Keratinocyte (primary cell): ENCODE results near the gene KIAA0930. TPM values are rescaled to one million over a fixed set of nuclear protein-coding genes. Genes with fewer than 3 reads are reported as not detected.
"Not testable (repeated sequence)": the region's sequence is repeated elsewhere in the genome, so short reads cannot be mapped to it uniquely, and the experiment has no call there.

Experiments
- DNase-seq: peaks from one replicate; pipeline ENCODE4 v3.0.0-alpha.2; 2011; ENCODE audit warnings: low read depth, missing footprints, low spot score
- FAIRE-seq: peaks from 2 replicates; lab custom pipeline; 2011; peaks lifted over from hg19 to GRCh38; lab: Jason Lieb, UNC
- H2AFZ ChIP-seq: 2 replicates; pipeline ENCODE4 v1.6.0; 2012; ENCODE audit warnings: low read length, control low read depth, inconsistent platforms; ENCODE audit not compliant: control insufficient read depth
- H3K27ac ChIP-seq: 2 replicates; pipeline ENCODE4 v1.5.1; 2011; ENCODE audit warnings: low read length; ENCODE audit not compliant: control insufficient read depth, insufficient read depth
- H3K27me3 ChIP-seq: 3 replicates; pipeline ENCODE4 v1.6.0; 2011; ENCODE audit warnings: low read length; ENCODE audit not compliant: control insufficient read depth, insufficient read depth; ENCODE audit errors: extremely low read depth
- H3K36me3 ChIP-seq, 2 experiments: 2 replicates in 1 of 2; 3 replicates in 1 of 2; pipeline ENCODE4 v1.5.1; 2011; ENCODE audit warnings: low read length in 2 of 2, mild to moderate bottlenecking in 1 of 2; ENCODE audit not compliant: control insufficient read depth in 2 of 2, insufficient read depth in 2 of 2; ENCODE audit errors: extremely low read depth in 1 of 2
- H3K4me1 ChIP-seq: 3 replicates; pipeline ENCODE4 v1.5.1; 2011; ENCODE audit warnings: low read length; ENCODE audit not compliant: control insufficient read depth, insufficient read depth; ENCODE audit errors: extremely low read depth
- H3K4me2 ChIP-seq: 3 replicates; pipeline ENCODE4 v1.6.0; 2011; ENCODE audit warnings: low read depth, low read length; ENCODE audit not compliant: control insufficient read depth, insufficient read depth; ENCODE audit errors: extremely low read depth
- H3K4me3 ChIP-seq, 3 experiments: fragments of 200-600 bp in 1 of 3; sonication (generic) in 1 of 3; 2 replicates in 2 of 3; 3 replicates in 1 of 3; pipeline ENCODE4 v1.5.1; 2011 to 2016; ENCODE audit warnings: low read length in 3 of 3, mild to moderate bottlenecking in 3 of 3, control low read depth in 2 of 3, inconsistent platforms in 1 of 3, low read depth in 1 of 3, mixed read lengths in 1 of 3, mixed run types in 1 of 3, moderate library complexity in 1 of 3; ENCODE audit not compliant: control insufficient read depth in 2 of 3, insufficient read depth in 2 of 3; ENCODE audit errors: extremely low read depth in 1 of 3
- H3K79me2 ChIP-seq: 2 replicates; pipeline ENCODE4 v1.6.0; 2012; ENCODE audit warnings: low read length; ENCODE audit not compliant: control insufficient read depth, insufficient read depth
- H3K9ac ChIP-seq: 3 replicates; pipeline ENCODE4 v1.6.0; 2011; ENCODE audit warnings: low read length; ENCODE audit not compliant: control insufficient read depth, insufficient read depth; ENCODE audit errors: extremely low read depth
- H3K9me1 ChIP-seq: 3 replicates; pipeline ENCODE4 v1.6.0; 2011; ENCODE audit warnings: low read length; ENCODE audit not compliant: control insufficient read depth, insufficient read depth; ENCODE audit errors: extremely low read depth
- H3K9me3 ChIP-seq: 2 replicates; pipeline ENCODE4 v1.5.1; 2012; ENCODE audit warnings: low read depth, low read length; ENCODE audit not compliant: control insufficient read depth
- H4K20me1 ChIP-seq: 3 replicates; pipeline ENCODE4 v1.6.0; 2011; ENCODE audit warnings: low read length; ENCODE audit not compliant: control insufficient read depth, insufficient read depth; ENCODE audit errors: extremely low read depth
- CTCF ChIP-seq, 3 experiments: IDR thresholded peaks in 1 of 3; conservative IDR thresholded peaks in 1 of 3; optimal IDR thresholded peaks in 1 of 3; 2 replicates in 2 of 3; 3 replicates in 1 of 3; pipeline versions ENCODE3 to v1.5.1; 2011; ENCODE audit warnings: low read length in 3 of 3, mild to moderate bottlenecking in 3 of 3, moderate library complexity in 2 of 3, control low read depth in 1 of 3, inconsistent platforms in 1 of 3; ENCODE audit not compliant: insufficient read depth in 2 of 3; ENCODE audit errors: extremely low read depth in 1 of 3
- EZH2 ChIP-seq: IDR thresholded peaks from one replicate; pipeline ENCODE4 v1.6.1; 2012; ENCODE audit warnings: inconsistent platforms, mild to moderate bottlenecking, low read length, moderate library complexity
- dilution Hi-C: fragments of 300-500 bp; cut with MboI; formaldehyde crosslinking; loops from one replicate; pipeline ENCODE4 v1.7.0; 2020; ENCODE audit warnings: low sequenced_read_pairs; ENCODE audit not compliant: extremely low pct_ligation_motif_present
- polyA plus RNA-seq, 5 experiments: library from polyadenylated mRNA; depleted of rRNA in 3 of 5; stranded (reverse) in 3 of 5; stranded (forward) in 1 of 5; unstranded in 1 of 5; fragments of >200 nt; gene quantifications; 1 replicate in 1 of 5; 2 replicates in 3 of 5; 3 replicates in 1 of 5; pipeline versions ENCODE4 v1.2.1 to v1.2.3, GENCODE V29; 2011 to 2012; ENCODE audit warnings: missing spikeins in 2 of 5, low read depth in 1 of 5, low replicate concordance in 1 of 5

KIAA0930 gene
- polyA plus RNA-seq, 1 donor (not counting 4 experiments of a cell fraction or from before 2014, with no cell fraction given) = 115 TPM

- dilution Hi-C loops = no loop called here
- Histone ChIP-seq H2AFZ (no peak overlapping the region), H3K4me2 (no peak overlapping the region), H3K9me1 (no peaks in the 10 kb centered on the region), H3K9me3 (no peaks in the 10 kb centered on the region), H4K20me1 (no peaks in the 10 kb centered on the region), H3K4me1 (peaks cover 14% of the 10 kb centered on the region), H3K4me3 (no peak overlapping the region), H3K9ac (no peak overlapping the region), H3K36me3 (no peaks in the 10 kb centered on the region), H3K27ac (no peak overlapping the region), H3K79me2 (no peaks in the 10 kb centered on the region), H3K27me3 (peaks cover 11% of the 10 kb centered on the region)
- FAIRE-seq (no peak), DNase-seq (no peak)
- TF ChIP-seq CTCF (optimal IDR thresholded peaks at IDR 0.05 in 1 of 3, IDR thresholded peaks at IDR 0.05 in 1 of 3, conservative IDR thresholded peaks at IDR 0.05 in 1 of 3; ENCODE audit: extremely low read depth in 1 of 3, insufficient read depth in 2 of 3, low read length in 3 of 3) = no peak
These were observed 20.9 kb upstream of the KIAA0930 start for GRCh38 chr22:45261407-45262088.

DNA sequence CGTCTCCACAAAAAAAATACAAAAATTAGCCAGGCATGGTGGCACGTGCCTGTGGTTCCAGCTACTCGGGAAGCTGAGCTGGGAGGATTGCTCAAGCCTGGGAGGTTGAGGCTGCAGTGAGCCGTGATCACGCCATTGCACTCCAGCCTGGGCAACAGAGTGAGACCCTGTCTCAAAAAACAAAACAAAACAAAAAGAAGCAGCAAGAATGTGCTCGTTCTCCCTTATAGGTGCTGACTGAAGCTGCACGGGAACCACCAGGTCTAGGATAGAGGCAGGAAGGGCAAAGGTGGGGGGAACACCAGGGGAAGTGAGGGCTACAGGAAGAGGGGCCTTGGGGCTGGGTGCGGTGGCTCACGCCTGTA is 19.7 kb upstream of the KIAA0930 start:
- H3K9me3 ChIP-seq, H3K36me3 ChIP-seq, H3K9ac ChIP-seq, H2AFZ ChIP-seq, H3K27ac ChIP-seq, DNase-seq, H3K9me1 ChIP-seq, dilution Hi-C loops, H3K4me2 ChIP-seq, H4K20me1 ChIP-seq, FAIRE-seq, H3K79me2 ChIP-seq, H3K4me3 ChIP-seq: not testable (repeated sequence)
- Histone ChIP-seq H3K4me1 (peaks cover 14% of the 10 kb centered on the region), H3K27me3 (peaks cover 11% of the 10 kb centered on the region)

- Histone ChIP-seq H3K79me2 (no peaks in the 10 kb centered on the region), H3K9me3 (no peaks in the 10 kb centered on the region), H3K27me3 (peaks cover 11% of the 10 kb centered on the region), H3K27ac (no peak overlapping the region), H3K9ac (no peak overlapping the region), H2AFZ (no peak overlapping the region), H3K4me3 (no peak overlapping the region), H3K4me1 (peaks cover 14% of the 10 kb centered on the region), H3K9me1 (no peaks in the 10 kb centered on the region), H3K36me3 (no peaks in the 10 kb centered on the region), H4K20me1 (no peaks in the 10 kb centered on the region), H3K4me2 (no peak overlapping the region)
- dilution Hi-C loops = no loop called here
- DNase-seq (no peak), FAIRE-seq (no peak)
- TF ChIP-seq EZH2 = no peak
These were observed 19.2 kb upstream of the KIAA0930 start for GRCh38 chr22:45259754-45260394.

- H3K27me3 ChIP-seq, H3K9ac ChIP-seq, H3K9me1 ChIP-seq, H2AFZ ChIP-seq, H3K79me2 ChIP-seq, FAIRE-seq, H3K36me3 ChIP-seq, dilution Hi-C loops, H3K4me1 ChIP-seq, H4K20me1 ChIP-seq, DNase-seq, H3K4me2 ChIP-seq, H3K27ac ChIP-seq, H3K9me3 ChIP-seq, H3K4me3 ChIP-seq: not testable (repeated sequence)
These were observed 17.2 kb upstream of the KIAA0930 start for GRCh38 chr22:45257941-45258340.
